ENCODE results near the gene PACS1.

The PACS1 gene

GRCh38 chr11:66150725-66151124 is 80.7 kb downstream of the PACS1 start:
- H3K4me3 Mint-ChIP-seq = no peak overlapping the region
- peaks cover 52% of the 10 kb centered on the region for H3K4me1 Mint-ChIP-seq (ENCODE audit: low read depth)
- no peaks in the 10 kb centered on the region for H3K27me3 Mint-ChIP-seq
- H3K9me3 Mint-ChIP-seq (ENCODE audit: low read depth) = no peaks in the 10 kb centered on the region
- H3K36me3 Mint-ChIP-seq = peaks cover 21% of the 10 kb centered on the region
- H3K27ac Mint-ChIP-seq = peak overlapping the region; percentile 83

DNA sequence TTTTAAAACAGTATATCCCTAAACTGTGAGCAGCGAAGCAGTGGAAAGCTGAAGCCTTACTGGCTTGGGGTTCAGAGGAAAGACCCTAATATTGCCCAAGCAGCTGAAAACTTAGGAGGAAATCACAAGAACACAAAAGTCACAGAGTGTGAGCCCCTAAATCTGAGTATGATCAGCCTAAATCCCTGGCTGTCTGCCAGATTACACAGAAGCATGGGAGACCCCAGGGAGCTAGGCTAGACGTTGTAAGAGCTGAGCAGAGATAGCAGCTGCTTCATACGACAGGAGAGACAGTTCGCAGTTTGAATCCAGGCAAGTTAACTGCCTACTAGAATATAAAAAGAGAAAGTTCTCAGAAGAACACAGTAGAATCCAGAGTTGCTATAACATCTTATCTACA is 81.2 kb downstream of the PACS1 start:
- peaks cover 48% of the 10 kb centered on the region for H3K4me1 Mint-ChIP-seq (ENCODE audit: low read depth)
- no peaks in the 10 kb centered on the region for H3K9me3 Mint-ChIP-seq (ENCODE audit: low read depth)
- H3K36me3 Mint-ChIP-seq = peaks cover 19% of the 10 kb centered on the region
- H3K27me3 Mint-ChIP-seq = no peaks in the 10 kb centered on the region
- no peak overlapping the region for H3K4me3 Mint-ChIP-seq
- H3K27ac Mint-ChIP-seq = peak overlapping the region; percentile 83

DNA sequence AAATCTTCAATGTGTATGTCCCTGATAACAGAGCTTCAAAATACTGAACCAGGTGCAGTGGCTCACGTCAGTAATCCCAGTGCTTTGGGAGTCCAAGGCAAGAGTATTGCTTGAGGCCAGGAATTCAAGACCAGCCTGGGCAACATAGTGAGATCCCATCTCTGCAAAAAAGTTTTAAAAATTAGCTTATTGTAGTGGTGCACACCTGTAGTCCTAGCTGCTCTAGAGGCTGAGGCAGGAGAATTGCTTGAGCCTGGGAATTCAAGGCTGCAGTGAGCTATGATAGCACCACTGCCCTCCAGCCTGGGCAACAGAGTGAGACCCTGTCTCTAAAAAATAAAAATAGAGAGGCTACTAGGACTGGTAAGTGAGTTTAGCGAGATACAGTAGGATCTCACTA is 84.0 kb downstream of the PACS1 start:
- Mint-ChIP-seq H3K4me3 (no peak overlapping the region), H3K4me1 (ENCODE audit: low read depth) (peaks cover 57% of the 10 kb centered on the region), H3K9me3 (ENCODE audit: low read depth) (no peaks in the 10 kb centered on the region), H3K36me3 (peaks cover 9% of the 10 kb centered on the region), H3K27ac (no peak overlapping the region), H3K27me3 (no peaks in the 10 kb centered on the region)

- Mint-ChIP-seq H3K4me3 (no peak overlapping the region), H3K9me3 (ENCODE audit: low read depth) (no peaks in the 10 kb centered on the region)
Observed at GRCh38 chr11:66155387-66156073, 85.5 kb downstream of the PACS1 start.

GRCh38 chr11:66157182-66157864 is 87.3 kb downstream of the PACS1 start:
- peaks cover 58% of the 10 kb centered on the region for H3K4me1 Mint-ChIP-seq (ENCODE audit: low read depth)
- H3K27me3 Mint-ChIP-seq = no peaks in the 10 kb centered on the region
- peaks cover 5% of the 10 kb centered on the region for H3K36me3 Mint-ChIP-seq
- H3K9me3 Mint-ChIP-seq (ENCODE audit: low read depth) = no peaks in the 10 kb centered on the region
- H3K27ac Mint-ChIP-seq = peak overlapping the region; percentile 86
- H3K4me3 Mint-ChIP-seq = peak overlapping the region; percentile 10

More at GRCh38 chr11:66155387-66156073, 85.5 kb downstream of the PACS1 start:
- H3K36me3 Mint-ChIP-seq = peaks cover 9% of the 10 kb centered on the region
- peaks cover 59% of the 10 kb centered on the region for H3K4me1 Mint-ChIP-seq (ENCODE audit: low read depth)
- no peaks in the 10 kb centered on the region for H3K27me3 Mint-ChIP-seq
- peak overlapping the region; percentile 78 for H3K27ac Mint-ChIP-seq

DNA sequence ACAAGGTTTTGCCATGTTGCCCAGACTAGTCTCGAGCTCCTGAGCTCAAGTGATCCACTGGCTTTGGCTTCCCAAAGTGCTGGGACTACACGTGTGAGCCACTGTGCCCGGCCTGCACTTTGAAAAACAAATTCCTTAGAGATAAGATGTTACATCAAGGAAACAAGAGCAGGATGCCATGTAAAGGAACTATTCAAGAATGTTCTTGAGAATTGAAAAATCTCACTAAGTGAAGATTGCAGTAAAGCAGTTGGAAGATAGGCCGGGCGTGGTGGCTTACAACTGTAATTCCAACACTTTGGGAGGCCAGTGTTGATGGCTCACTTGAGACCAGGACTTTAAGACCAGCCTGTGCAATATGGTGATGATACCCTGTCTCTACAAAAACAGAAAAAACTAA is 88.1 kb downstream of the PACS1 start:
- peak overlapping the region; percentile 28 for H3K27ac Mint-ChIP-seq

DNA sequence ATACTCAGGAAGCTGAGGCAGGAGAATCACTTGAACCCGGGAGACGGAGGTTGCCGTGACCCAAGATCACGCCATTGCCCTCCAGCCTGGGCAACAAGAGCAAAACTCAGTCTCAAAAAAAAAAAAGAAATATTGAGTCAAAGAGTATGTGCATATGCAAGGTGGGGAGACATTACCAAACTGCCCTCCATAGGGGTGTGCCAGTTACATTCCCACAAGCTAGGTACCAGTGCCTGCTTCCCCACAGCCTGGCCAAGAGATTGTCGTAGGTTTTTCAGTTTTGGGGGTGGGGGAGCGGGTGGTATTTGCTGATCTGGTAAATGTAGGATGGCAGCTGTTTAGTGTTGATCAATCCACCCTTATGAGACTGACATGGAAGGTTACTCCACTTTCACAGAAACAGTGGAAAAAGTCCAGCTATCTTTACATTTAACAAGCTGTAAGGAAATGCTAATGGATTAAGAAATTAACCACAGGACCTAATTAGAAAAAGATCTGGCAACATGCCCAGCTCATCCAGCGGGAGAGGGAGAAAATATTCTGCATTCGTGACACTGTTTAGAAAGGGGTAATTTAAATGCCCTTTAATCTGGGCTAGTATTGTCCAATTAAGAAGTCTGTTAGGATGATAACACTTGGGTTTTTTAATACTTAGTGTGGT is 89.4 kb downstream of the PACS1 start:
- Mint-ChIP-seq H3K9me3 (ENCODE audit: low read depth) (no peaks in the 10 kb centered on the region), H3K27me3 (no peaks in the 10 kb centered on the region), H3K27ac (peak overlapping the region; percentile 34), H3K4me3 (no peak overlapping the region), H3K4me1 (ENCODE audit: low read depth) (peaks cover 68% of the 10 kb centered on the region), H3K36me3 (no peaks in the 10 kb centered on the region)

More for the DNA sequence above, 88.1 kb downstream of the PACS1 start:
- Mint-ChIP-seq H3K4me3 (no peak overlapping the region), H3K36me3 (no peaks in the 10 kb centered on the region), H3K9me3 (ENCODE audit: low read depth) (no peaks in the 10 kb centered on the region), H3K27me3 (no peaks in the 10 kb centered on the region), H3K4me1 (ENCODE audit: low read depth) (peaks cover 59% of the 10 kb centered on the region)

DNA sequence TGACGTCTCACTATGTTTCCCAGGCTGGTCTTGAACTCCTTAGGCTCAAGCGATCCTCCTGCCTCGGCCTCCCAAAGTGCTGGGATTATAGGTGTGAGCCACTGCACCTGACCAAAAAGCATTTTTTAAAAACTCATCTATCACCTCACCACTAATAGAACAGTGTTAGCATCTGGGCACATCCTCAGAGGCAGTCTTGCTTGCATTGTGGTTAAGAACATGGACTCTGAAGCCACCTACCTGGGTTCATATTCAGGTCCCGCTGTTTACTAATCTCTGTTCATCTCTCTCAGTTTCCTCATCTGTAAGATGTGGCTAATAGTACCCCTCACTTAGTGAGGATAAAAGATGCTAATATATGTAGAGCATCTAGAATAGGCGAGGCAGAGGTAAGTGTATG is 90.6 kb downstream of the PACS1 start:
- no peaks in the 10 kb centered on the region for H3K36me3 Mint-ChIP-seq
- peak overlapping the region; percentile 71 for H3K27ac Mint-ChIP-seq
- no peaks in the 10 kb centered on the region for H3K9me3 Mint-ChIP-seq (ENCODE audit: low read depth)
- H3K27me3 Mint-ChIP-seq = no peaks in the 10 kb centered on the region
- H3K4me3 Mint-ChIP-seq = no peak overlapping the region
- H3K4me1 Mint-ChIP-seq (ENCODE audit: low read depth) = peaks cover 74% of the 10 kb centered on the region

DNA sequence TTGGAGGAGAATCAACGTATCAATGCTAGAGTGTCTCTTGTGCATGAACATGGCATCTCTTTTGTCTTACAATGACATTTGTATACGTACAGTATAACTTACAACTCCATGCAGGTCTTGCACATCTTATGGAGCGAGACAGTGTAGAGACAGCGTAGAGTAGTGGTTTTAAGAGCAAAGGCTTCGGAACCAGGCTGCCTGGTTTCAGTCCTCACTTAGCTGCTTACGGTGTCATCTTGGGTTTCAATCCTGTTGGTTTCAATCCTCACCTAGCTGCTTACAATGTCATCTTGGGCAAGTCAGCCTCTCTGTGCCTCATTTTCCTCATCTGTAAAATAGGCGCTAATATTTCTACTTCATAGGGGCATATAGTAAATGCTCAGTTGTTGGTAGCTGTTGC is 98.2 kb downstream of the PACS1 start:
- Mint-ChIP-seq H3K4me1 (ENCODE audit: low read depth) (peaks cover 61% of the 10 kb centered on the region), H3K36me3 (no peaks in the 10 kb centered on the region), H3K27me3 (no peaks in the 10 kb centered on the region), H3K27ac (no peak overlapping the region), H3K4me3 (no peak overlapping the region), H3K9me3 (ENCODE audit: low read depth) (no peaks in the 10 kb centered on the region)

GRCh38 chr11:66172146-66172545 is 102.1 kb downstream of the PACS1 start:
- no peaks in the 10 kb centered on the region for H3K27me3 Mint-ChIP-seq
- no peaks in the 10 kb centered on the region for H3K9me3 Mint-ChIP-seq (ENCODE audit: low read depth)
- peak overlapping the region; percentile 52 for H3K27ac Mint-ChIP-seq
- H3K36me3 Mint-ChIP-seq = peaks cover 7% of the 10 kb centered on the region
- H3K4me1 Mint-ChIP-seq (ENCODE audit: low read depth) = peaks cover 53% of the 10 kb centered on the region
- H3K4me3 Mint-ChIP-seq = no peak overlapping the region

DNA sequence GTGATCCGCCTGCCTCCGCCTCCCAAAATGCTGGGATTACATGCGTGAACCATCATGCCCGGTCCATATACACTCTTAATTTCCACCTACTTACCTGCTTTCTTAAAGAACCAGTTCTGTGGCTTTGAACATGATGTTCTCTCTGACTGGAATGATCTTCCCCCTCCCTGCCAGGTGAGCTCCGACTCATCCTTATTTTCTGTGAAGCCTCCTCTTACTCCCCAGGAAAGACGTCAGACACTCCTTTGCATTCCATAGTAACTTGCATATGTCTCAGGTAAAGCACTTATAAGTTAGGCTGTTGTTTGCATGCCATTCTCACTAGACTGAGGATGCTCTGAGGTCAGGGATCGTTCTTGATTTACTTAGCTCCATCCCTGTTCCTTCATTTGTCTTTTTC is 106.6 kb downstream of the PACS1 start:
- Mint-ChIP-seq H3K27ac (peak overlapping the region; percentile 47), H3K4me3 (no peak overlapping the region), H3K9me3 (ENCODE audit: low read depth) (no peaks in the 10 kb centered on the region), H3K4me1 (ENCODE audit: low read depth) (peaks cover 50% of the 10 kb centered on the region), H3K36me3 (peaks cover 7% of the 10 kb centered on the region), H3K27me3 (no peaks in the 10 kb centered on the region)

DNA sequence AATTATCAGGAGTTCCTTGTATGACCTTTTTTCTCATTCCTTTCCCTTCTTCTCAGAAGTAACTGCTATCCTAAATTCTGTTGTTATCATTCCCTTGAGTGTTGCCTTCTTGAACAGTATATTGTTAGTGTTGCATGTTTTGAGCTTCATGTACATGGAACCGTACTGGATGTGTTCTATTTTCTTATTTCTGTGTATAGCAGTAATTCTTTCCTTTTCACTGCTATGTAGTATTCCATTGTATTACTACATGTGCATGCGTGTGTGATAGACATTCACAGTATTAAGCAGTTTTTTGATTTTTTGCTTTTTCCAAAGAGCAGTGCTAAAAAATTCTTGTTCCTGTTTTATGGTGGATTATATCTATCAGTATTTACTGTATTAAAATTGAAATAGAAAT is 108.1 kb downstream of the PACS1 start:
- peaks cover 50% of the 10 kb centered on the region for H3K4me1 Mint-ChIP-seq (ENCODE audit: low read depth)
- no peaks in the 10 kb centered on the region for H3K27me3 Mint-ChIP-seq
- no peak overlapping the region for H3K4me3 Mint-ChIP-seq
- H3K27ac Mint-ChIP-seq = no peak overlapping the region
- H3K36me3 Mint-ChIP-seq = peaks cover 7% of the 10 kb centered on the region
- H3K9me3 Mint-ChIP-seq (ENCODE audit: low read depth) = no peaks in the 10 kb centered on the region

GRCh38 chr11:66178871-66179270 is 108.8 kb downstream of the PACS1 start:
- Mint-ChIP-seq H3K27ac (no peak overlapping the region), H3K27me3 (no peaks in the 10 kb centered on the region), H3K4me1 (ENCODE audit: low read depth) (peaks cover 56% of the 10 kb centered on the region), H3K36me3 (peaks cover 7% of the 10 kb centered on the region), H3K4me3 (no peak overlapping the region), H3K9me3 (ENCODE audit: low read depth) (no peaks in the 10 kb centered on the region)

DNA sequence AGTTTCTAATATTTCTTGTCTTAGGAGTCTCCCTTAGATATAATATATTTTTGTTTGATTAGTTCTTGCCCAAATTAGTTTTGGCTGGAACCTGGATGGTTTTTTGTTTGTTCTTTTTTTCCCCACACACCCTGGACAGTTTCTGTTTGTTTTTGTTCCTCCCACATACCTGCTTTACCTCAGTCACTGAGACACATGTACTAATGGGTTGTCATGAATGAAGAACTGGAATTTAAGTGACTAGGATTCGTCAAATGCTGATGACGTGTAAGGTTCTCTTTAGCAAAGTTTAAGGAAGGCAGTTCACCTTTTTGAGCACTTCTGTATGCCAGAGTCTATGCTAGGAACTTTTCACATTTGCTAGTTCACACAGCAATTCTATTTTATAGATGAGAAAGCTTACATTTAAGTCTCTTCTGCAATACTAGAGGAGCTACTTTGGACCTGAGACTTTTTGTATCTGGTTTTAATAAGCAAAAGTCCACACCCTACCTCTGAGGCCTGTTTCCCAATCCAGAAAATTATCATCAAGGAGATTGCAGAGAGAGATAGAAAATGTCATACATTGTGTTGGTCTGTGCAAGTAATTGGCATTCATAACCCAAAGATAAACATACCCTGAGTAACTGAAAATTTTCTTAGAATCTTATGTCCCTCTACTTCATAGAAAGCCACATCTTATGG is 111.7 kb downstream of the PACS1 start:
- Mint-ChIP-seq H3K27ac (peak overlapping the region; percentile 66), H3K36me3 (peaks cover 2% of the 10 kb centered on the region), H3K9me3 (ENCODE audit: low read depth) (no peaks in the 10 kb centered on the region), H3K4me1 (ENCODE audit: low read depth) (peaks cover 52% of the 10 kb centered on the region), H3K27me3 (no peaks in the 10 kb centered on the region), H3K4me3 (no peak overlapping the region)
